GM12873 (cell line): Measurements from ENCODE around the gene CBARP.

ENCODE experiments used
- CTCF ChIP-seq: IDR thresholded peaks from 2 replicates; pipeline ENCODE4 v1.5.1; 2012; ENCODE audit warnings: low read depth, mild to moderate bottlenecking, moderate library complexity, low read length, control low read depth; ENCODE audit not compliant: insufficient read depth; ENCODE audit errors: missing control alignments

CBARP gene

DNA sequence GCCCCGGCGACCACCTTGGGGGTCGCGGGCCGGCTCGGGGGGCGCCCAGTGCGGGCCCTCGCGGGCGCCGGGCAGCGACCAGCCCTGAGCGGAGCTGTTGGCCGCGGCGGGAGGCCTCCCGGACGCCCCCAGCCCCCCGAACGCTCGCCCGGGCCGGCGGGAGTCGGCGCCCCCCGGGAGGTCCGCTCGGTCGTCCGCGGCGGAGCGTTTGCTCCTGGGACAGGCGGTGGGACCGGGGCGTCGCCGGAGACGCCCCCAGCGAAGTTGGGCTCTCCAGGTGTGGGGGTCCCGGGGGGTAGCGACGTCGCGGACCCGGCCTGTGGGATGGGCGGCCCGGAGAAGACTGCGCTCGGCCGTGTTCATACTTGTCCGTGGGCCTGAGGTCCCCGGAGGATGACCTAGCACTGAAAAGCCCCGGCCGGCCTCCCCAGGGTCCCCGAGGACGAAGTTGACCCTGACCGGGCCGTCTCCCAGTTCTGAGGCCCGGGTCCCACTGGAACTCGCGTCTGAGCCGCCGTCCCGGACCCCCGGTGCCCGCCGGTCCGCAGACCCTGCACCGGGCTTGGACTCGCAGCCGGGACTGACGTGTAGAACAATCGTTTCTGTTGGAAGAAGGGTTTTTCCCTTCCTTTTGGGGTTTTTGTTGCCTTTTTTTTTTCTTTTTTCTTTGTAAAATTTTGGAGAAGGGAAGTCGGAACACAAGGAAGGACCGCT lies 31.5 kb downstream of the CBARP start:
- no peak for TF ChIP-seq CTCF

GRCh38 chr19:1205114-1206099 lies 32.4 kb downstream of the CBARP start, which contains the start of gene STK11:
Gene STK11 (plus strand): TSS chr19:1205778. CDS start chr19:1206914, 1,136 bp downstream.
- TF ChIP-seq CTCF, result no peak

GRCh38 chr19:1199531-1199930 lies 38.3 kb downstream of the CBARP start:
- no peak for TF ChIP-seq CTCF

GRCh38 chr19:1189419-1189818 lies 48.4 kb downstream of the CBARP start:
- no peak for TF ChIP-seq CTCF

DNA sequence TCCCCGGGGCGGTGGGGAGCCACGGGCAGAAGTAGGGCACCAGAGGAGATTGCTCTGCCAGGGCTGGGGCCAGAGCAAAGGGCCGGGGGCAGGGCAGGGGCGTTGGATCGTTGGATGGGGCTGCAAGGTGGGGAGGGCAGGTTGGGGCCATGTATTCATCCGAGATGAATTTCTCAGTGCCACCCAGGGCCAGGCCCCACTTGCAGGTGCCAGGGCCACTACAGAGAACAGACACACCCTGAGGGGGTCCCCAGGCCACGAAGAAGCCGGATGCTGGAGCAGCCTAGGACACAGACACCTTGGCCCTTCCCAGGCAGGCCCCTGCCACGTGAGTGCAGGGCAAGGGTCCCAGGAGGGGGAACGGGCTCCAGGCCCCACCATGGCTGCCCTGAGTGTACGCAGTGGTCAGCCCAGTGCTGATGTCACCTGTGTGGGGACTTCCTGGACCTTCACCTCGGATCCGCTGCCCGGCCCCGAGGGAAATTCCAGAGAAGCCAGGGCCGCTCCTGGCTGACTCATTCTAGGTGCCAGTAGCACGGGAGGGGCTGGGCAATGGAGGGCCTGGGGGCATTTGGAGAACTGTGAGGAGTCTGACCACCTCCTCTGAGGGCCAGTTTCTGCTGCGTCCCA lies 54.1 kb downstream of the CBARP start:
- no peak for TF ChIP-seq CTCF

GRCh38 chr19:1182727-1183126 lies 55.1 kb downstream of the CBARP start:
- TF ChIP-seq CTCF, result no peak

DNA sequence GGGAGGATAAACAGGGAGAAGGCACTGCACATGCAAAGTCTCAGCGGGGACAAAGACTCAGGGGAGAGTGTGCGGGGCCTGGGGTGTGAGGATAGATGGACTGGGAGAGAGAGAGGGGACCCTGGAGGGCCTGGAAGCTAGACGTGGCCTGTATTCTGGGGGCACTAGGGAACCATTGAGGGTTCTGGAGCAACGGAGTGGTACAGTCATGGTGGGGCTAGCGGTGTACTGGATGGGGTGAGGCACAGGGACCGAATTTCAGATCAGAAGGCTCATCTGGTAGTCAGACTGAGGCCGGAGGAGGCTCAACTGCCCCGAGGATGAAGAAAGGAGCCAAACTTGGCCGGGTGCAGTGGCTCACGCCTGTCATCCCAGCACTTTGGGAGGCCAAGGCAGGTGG lies 55.7 kb downstream of the CBARP start:
- TF ChIP-seq CTCF, result no peak
